ENCODE measurements around the gene HDGFL1. TPM values are rescaled to one million over a fixed set of nuclear protein-coding genes. Genes with fewer than 3 reads are reported as not detected.

HDGFL1 gene
- total and polyA plus RNA-seq, 2 experiments from 2014 or later, result not detected

DNA sequence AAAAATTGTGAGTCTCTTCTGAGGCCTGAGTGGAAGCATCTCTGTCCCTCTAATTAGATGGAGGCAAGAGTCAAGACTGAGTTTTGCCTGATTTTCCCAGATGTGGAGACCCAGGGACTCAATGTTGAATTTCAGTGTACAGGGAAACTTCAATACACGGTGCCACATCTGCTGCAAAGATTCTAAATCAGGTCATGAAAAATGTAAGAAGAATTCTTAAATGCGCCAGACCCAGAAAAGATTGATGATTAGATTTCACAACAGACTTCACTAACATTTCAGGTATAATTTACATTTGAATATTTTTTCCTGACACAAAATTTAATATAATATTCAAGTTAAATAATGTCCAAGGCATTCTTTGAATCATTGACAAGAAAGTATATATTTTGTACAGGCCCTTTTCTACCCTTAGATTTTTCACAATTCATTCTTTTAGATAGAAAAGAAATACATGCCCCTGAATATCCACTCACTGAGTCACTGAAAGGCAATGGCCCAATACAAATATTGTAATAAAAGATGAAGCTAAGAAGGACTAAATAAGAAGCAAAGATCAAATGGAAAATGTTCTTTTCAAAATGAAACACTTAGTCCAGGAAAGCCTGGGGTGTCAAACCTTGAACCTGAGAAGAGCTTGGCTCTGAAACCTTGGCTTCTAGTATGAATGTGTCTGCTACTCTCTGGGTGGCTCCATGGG is 18.2 kb upstream of the HDGFL1 start:
- Histone ChIP-seq H2AFZ (no peak overlapping the region), H3K4me2 (ENCODE audit: unreplicated experiment) (no peak overlapping the region), H3K9me2 (ENCODE audit: insufficient read depth) (no peaks in the 10 kb centered on the region), H3K9ac (no peak overlapping the region), H3F3A (ENCODE audit: insufficient read depth) (no peaks in the 10 kb centered on the region), H3K4me3 (no peak overlapping the region), H3K27ac (no peak overlapping the region), H3K9me3 (ENCODE audit: low read depth) (no peaks in the 10 kb centered on the region), H3K36me3 (ENCODE audit: low read depth) (no peaks in the 10 kb centered on the region), H4K20me1 (ENCODE audit: insufficient read depth) (no peaks in the 10 kb centered on the region), H3K79me2 (ENCODE audit: insufficient read depth) (no peaks in the 10 kb centered on the region), H3K27me3 (replicated peaks; ENCODE audit: insufficient read depth) (no peaks in the 10 kb centered on the region), H3K4me1 (ENCODE audit: insufficient read depth) (no peaks in the 10 kb centered on the region)
- 51 to 55% methylated on average over 2 of the region's 2 CpGs for WGBS, 2 experiments (ENCODE audit: low coverage in 1 of 2, low lambda C conversion rate in 2 of 2, missing lambda C conversion rate in 2 of 2)
- TF ChIP-seq EZH2 (IDR thresholded peaks at IDR 0.05; ENCODE audit: insufficient read depth, poor library complexity, severe bottlenecking), result no peak
- no peak for TF ChIP-seq EZH2phosphoT487 (IDR thresholded peaks at IDR 0.05; ENCODE audit: insufficient read depth, low read depth)
- DNase-seq, result no peak
- in situ Hi-C loops (cut with MboI), result no loop called here

GRCh38 chr6:22556266-22556665 is 13.1 kb upstream of the HDGFL1 start:
- H3K4me3 ChIP-seq, result no peak overlapping the region
- no peak overlapping the region for H3K9ac ChIP-seq
- no peaks in the 10 kb centered on the region for H3K4me1 ChIP-seq (ENCODE audit: insufficient read depth)
- H3K27me3 ChIP-seq (replicated peaks; ENCODE audit: insufficient read depth), result no peaks in the 10 kb centered on the region
- H4K20me1 ChIP-seq (ENCODE audit: insufficient read depth), result no peaks in the 10 kb centered on the region
- TF ChIP-seq EZH2 (IDR thresholded peaks at IDR 0.05; ENCODE audit: insufficient read depth, poor library complexity, severe bottlenecking) (no peak), EZH2phosphoT487 (IDR thresholded peaks at IDR 0.05; ENCODE audit: insufficient read depth, low read depth) (no peak)
- in situ Hi-C loops (cut with MboI), result no loop called here
- no peaks in the 10 kb centered on the region for H3K9me2 ChIP-seq (ENCODE audit: insufficient read depth)
- no peaks in the 10 kb centered on the region for H3K36me3 ChIP-seq (ENCODE audit: low read depth)
- H3K4me2 ChIP-seq (ENCODE audit: unreplicated experiment), result no peak overlapping the region
- no peaks in the 10 kb centered on the region for H3K9me3 ChIP-seq (ENCODE audit: low read depth)
- 51 to 75% methylated on average over 2 of the region's 2 CpGs for WGBS, 2 experiments (ENCODE audit: low coverage in 1 of 2, low lambda C conversion rate in 2 of 2, missing lambda C conversion rate in 2 of 2)
- DNase-seq, result no peak
- H2AFZ ChIP-seq, result no peak overlapping the region
- no peaks in the 10 kb centered on the region for H3K79me2 ChIP-seq (ENCODE audit: insufficient read depth)
- no peak overlapping the region for H3K27ac ChIP-seq
- no peaks in the 10 kb centered on the region for H3F3A ChIP-seq (ENCODE audit: insufficient read depth)

- H3K27me3 ChIP-seq (replicated peaks; ENCODE audit: insufficient read depth), result no peaks in the 10 kb centered on the region
- no peaks in the 10 kb centered on the region for H3F3A ChIP-seq (ENCODE audit: insufficient read depth)
- H3K27ac ChIP-seq, result no peak overlapping the region
- DNase-seq, result no peak
- H2AFZ ChIP-seq, result no peak overlapping the region
- no peaks in the 10 kb centered on the region for H4K20me1 ChIP-seq (ENCODE audit: insufficient read depth)
- no peaks in the 10 kb centered on the region for H3K79me2 ChIP-seq (ENCODE audit: insufficient read depth)
- no peak overlapping the region for H3K9ac ChIP-seq
- TF ChIP-seq EZH2phosphoT487 (IDR thresholded peaks at IDR 0.05; ENCODE audit: insufficient read depth, low read depth) (no peak), EZH2 (IDR thresholded peaks at IDR 0.05; ENCODE audit: insufficient read depth, poor library complexity, severe bottlenecking) (no peak)
- no peak overlapping the region for H3K4me3 ChIP-seq
- no peak overlapping the region for H3K4me2 ChIP-seq (ENCODE audit: unreplicated experiment)
- no peaks in the 10 kb centered on the region for H3K36me3 ChIP-seq (ENCODE audit: low read depth)
- no peaks in the 10 kb centered on the region for H3K4me1 ChIP-seq (ENCODE audit: insufficient read depth)
- H3K9me3 ChIP-seq (ENCODE audit: low read depth), result no peaks in the 10 kb centered on the region
- no peaks in the 10 kb centered on the region for H3K9me2 ChIP-seq (ENCODE audit: insufficient read depth)
- in situ Hi-C loops (cut with MboI), result no loop called here
- WGBS, 2 experiments (ENCODE audit: low coverage in 1 of 2, low lambda C conversion rate in 2 of 2, missing lambda C conversion rate in 2 of 2), result 60 to 64% methylated on average over 6 of the region's 6 CpGs
Measured at GRCh38 chr6:22557007-22557406, 12.4 kb upstream of the HDGFL1 start.

- Histone ChIP-seq H3K9me3 (ENCODE audit: low read depth) (no peaks in the 10 kb centered on the region), H3K9me2 (ENCODE audit: insufficient read depth) (no peaks in the 10 kb centered on the region), H3K4me3 (no peak overlapping the region), H3K4me2 (ENCODE audit: unreplicated experiment) (no peak overlapping the region), H3K9ac (no peak overlapping the region), H3K27me3 (replicated peaks; ENCODE audit: insufficient read depth) (no peaks in the 10 kb centered on the region), H3K79me2 (ENCODE audit: insufficient read depth) (no peaks in the 10 kb centered on the region), H3K27ac (no peak overlapping the region), H2AFZ (no peak overlapping the region), H3K4me1 (ENCODE audit: insufficient read depth) (no peaks in the 10 kb centered on the region), H4K20me1 (ENCODE audit: insufficient read depth) (no peaks in the 10 kb centered on the region), H3K36me3 (ENCODE audit: low read depth) (no peaks in the 10 kb centered on the region), H3F3A (ENCODE audit: insufficient read depth) (no peaks in the 10 kb centered on the region)
- 88 to 95% methylated on average over 1 of the region's 1 CpG for WGBS, 2 experiments (ENCODE audit: low coverage in 1 of 2, low lambda C conversion rate in 2 of 2, missing lambda C conversion rate in 2 of 2)
- TF ChIP-seq EZH2phosphoT487 (IDR thresholded peaks at IDR 0.05; ENCODE audit: insufficient read depth, low read depth), result no peak
- no peak for TF ChIP-seq EZH2 (IDR thresholded peaks at IDR 0.05; ENCODE audit: insufficient read depth, poor library complexity, severe bottlenecking)
- DNase-seq, result no peak
- in situ Hi-C loops (cut with MboI), result no loop called here
Measured at GRCh38 chr6:22558288-22558882, 11.0 kb upstream of the HDGFL1 start.
